ENCODE results near the gene RTN1.

RTN1 gene, protein sequence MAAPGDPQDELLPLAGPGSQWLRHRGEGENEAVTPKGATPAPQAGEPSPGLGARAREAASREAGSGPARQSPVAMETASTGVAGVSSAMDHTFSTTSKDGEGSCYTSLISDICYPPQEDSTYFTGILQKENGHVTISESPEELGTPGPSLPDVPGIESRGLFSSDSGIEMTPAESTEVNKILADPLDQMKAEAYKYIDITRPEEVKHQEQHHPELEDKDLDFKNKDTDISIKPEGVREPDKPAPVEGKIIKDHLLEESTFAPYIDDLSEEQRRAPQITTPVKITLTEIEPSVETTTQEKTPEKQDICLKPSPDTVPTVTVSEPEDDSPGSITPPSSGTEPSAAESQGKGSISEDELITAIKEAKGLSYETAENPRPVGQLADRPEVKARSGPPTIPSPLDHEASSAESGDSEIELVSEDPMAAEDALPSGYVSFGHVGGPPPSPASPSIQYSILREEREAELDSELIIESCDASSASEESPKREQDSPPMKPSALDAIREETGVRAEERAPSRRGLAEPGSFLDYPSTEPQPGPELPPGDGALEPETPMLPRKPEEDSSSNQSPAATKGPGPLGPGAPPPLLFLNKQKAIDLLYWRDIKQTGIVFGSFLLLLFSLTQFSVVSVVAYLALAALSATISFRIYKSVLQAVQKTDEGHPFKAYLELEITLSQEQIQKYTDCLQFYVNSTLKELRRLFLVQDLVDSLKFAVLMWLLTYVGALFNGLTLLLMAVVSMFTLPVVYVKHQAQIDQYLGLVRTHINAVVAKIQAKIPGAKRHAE

DNA sequence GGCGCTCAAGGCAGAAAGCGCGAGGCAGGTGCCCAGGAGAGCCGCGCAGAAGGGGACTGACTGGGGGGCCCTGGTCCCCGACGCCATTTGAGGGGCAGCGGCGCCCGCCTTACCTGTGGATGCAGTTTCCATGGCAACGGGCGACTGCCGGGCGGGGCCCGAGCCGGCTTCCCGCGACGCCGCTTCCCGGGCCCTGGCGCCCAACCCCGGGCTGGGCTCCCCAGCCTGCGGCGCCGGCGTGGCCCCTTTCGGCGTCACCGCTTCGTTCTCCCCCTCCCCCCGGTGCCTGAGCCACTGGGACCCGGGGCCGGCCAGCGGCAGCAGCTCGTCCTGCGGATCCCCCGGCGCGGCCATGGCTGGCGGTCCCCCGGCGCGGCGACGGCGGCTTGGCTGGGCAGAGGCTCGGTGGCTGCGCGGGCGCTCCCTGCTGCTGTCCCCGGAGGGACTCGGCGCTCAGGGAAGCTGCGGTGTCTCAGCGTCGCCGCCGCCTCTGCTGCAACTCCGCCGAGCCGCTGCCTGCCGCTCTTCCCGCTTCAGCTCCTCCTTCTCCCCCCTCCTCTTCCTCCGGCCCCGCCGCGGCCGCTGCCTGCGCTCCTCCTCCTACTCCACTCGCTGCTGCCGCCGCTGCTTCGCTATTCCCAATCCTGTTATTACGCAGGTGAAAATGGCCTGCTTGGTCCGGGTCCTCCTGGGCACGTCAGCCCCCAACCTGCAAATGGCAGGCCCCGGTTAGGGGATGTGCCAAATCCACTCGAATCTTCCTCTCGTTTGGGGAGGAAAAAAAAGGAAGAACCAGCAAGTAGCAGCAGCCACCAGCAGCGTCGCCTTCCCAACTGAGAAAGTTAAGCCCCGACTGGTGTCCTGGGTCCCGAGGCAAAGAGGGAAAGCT, at the start of gene RTN1:
Gene RTN1, minus strand, starts transcription at position 500 of the 889 bp plus-strand sequence. Its CDS starts 146 bp downstream, at position 354.
- DNase-seq: no peak

DNA sequence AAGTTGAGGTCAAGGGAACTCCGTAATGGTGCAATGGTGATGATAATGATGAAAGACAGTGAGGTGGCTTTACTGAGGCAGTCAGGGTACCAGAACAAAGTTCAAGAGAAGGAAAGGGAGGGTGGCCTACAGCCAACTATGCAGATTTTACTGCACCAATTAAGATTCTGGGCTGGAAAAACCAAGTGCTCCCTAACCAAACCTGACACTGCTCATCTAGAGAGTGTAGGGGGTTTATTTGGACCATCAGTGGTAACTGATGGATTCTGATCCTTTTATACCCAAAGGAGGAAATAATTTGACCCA, 49.8 kb upstream of the RTN1 start:
- DNase-seq: no peak

DNA sequence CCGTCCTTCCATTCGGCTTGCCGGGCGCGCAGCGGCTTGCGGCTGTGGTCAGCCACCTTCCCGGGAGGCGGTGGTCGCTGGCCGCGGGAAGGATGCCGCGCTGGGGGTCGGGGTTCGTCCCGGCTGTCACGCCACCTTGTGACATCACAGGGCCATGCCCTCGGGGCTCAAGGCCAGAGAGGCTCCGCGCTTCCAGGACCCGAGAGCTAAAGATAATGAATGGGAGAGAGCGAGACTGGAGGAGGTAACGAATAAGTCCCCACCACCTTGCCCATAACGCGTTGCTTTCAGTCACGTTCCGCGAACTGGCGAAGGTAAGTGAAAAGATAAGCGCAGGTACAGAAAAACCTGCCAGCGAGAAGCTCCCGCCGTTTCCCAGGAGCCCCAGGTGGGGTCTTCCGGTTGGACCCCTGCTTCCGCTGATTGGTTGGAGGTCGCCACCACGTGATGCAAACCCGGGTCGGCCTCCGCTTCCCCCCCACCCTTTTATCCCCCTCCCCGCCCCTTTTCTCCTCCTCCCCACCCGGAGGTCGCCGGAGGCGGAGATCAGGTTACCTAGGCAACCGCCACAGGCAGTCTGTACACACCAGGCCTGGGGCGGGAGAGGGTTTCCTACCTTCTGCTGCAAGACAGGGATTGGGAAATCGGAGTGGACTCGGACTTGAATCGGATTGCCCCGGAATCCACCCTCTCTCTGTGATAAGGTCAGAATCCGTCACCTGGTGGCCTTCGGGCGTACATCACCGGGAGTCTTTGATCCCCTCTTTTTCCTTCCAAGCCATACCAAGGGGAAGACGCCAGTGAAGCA, 49.2 kb upstream of the RTN1 start, which contains the start of gene LRRC9:
Gene LRRC9, plus strand, starts transcription at position 575 of the 808 bp plus-strand sequence.
- DNase-seq: no peak

DNA sequence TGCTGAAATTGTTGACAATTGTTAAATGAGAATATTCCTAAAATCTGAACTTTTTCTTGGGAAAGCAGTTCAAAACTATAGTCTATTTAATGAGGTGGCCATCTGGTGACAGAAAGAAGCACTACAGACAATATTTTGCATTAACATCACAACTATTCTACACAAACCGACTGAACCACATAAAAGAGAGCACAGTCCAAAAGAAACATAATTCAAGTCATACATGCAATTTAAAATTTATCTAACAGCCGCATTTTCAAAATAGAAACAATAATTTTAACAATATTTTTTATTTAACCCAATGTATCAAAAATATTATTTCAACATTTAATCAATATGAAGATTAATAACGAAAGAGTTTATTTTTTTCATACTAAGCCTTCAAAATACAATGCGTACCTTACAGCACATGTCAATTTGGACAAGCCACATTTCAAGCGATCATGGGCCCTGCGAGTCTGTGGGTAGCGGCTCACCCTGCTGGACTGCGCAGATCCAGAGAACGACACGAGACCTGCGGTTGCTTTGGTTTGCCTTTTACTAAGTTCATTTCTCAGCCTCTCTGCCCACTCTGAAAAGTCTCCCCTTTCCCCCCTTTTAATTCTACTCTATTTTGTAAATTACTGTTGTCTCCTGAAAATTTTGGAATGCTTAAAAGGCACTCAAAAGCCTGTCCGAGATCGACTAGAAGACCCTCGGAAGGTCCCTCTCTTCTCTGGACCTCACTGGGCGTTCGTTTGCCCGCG, 48.4 kb upstream of the RTN1 start:
- no peak for DNase-seq

DNA sequence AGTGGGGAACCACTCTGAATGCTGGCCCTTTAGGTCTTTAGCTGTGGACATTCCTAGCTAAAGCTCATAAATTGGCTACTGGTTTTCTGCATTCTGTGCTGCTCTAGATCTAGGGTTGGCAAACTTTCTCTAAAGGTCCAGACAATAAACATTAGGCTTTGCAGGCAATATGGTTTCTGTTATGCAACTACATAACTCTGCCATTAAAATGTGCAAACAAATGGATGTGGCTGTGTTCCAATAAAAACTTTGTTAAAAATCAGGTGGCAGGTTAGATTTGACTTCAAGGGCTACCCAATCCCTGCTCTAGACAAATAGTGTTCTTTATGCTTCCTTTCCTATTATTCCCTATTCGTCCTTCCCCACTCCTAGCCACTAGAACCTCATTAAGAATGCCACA, 42.6 kb upstream of the RTN1 start:
- no peak for DNase-seq

DNA sequence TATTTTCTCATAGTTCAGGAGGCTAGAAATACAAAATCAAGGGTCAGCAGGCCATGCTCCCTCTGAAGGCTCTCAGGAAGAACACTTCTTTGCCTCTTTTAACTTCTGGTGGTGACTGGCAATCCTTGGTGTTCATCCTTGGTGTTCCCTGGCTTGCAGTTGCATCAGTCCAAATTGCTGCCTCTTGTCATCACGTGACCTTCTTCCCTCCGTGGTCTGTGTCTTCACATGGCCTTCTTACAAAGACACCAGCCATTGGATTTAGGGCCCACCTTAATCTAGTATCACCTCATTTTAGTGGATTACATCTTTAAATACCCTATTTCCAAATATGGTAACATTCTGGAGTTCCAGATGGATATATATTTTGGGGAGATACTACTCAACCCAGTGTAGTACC, 41.9 kb upstream of the RTN1 start:
- no peak for DNase-seq

DNA sequence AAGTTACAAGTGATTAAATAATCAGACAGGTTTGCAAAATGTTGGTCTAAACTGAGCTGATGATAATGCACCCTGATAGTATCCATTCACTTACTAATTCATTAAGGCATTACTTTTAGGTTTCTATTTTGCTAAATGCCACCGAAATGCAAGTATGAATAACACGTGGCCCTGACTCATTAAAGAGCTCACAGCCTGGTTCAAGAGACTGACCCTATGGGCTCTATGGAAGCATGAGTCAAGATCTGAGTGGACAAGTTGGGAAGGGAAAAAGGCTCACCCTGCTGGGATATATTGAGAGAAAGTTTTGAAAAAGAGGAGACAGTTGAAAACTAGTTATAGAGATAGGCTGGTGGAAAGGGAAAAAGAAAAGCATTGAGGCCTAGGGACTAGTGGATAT, 34.6 kb upstream of the RTN1 start:
- no peak for DNase-seq

DNA sequence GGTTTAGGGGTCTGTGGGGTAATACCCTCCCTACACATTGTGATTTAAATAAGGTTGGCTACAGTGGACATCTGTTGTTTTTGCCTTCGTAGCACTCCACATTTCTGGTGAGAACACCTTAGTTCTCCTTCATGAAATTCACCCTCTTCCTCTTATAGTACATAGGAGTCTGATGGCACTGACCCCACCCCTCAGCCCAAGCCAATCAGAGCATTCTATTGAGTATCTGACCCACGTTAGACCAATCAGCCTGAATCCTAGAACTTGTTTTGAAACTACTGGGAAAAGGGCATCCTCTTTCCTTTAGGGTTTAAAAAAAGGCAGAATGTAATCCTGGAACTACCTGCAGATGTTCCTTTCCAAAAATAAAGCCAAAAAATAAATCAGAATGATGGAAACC, 33.6 kb upstream of the RTN1 start:
- DNase-seq: no peak

DNA sequence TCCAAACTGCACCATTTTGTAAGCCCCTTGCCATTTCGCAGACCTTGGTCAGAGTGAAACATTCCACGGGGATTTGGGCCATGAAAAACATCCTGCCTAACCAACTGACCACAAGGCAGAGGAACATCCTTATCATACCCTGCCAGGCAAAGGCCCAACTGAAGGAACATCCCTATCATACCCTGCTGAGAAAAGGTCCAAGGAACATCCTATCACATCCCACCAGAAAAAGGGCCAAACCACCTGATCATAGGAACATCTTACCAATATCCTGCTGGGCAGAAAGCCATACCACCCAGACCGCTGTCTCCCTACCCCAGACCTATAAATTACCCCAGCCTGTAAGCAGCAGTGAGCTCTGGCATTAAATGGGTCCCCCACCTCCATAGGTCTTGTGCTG, 30.0 kb upstream of the RTN1 start:
- no peak for DNase-seq

DNA sequence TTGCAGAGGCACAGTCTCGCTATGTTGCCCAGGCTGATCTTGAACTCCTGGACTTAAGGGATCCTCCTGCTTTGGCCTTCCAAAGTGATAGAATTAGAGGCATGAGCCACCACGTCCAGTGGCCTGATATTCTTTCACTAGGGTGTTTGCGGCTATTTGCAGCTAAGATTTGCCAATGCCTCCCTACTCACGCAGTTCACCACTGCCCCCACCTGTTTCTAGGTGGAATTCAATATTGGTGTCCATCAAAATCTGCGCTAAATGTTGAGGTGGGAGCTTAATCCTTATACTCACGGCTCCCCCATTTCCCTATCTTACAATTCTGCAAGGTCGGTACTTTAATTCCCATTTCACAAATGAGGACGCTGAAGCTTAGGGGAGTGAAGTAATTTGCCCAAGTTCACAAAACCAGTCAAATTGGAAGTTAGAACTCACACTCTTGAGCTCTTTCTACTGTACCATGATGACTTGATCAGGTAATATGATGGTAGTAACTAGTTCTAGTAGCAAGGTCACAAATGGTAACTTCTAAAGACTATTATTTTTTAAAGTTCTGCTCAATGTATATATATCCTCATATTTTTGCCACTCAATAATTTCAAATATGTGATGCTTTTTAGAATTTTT, 27.3 kb upstream of the RTN1 start:
- DNase-seq: no peak

DNA sequence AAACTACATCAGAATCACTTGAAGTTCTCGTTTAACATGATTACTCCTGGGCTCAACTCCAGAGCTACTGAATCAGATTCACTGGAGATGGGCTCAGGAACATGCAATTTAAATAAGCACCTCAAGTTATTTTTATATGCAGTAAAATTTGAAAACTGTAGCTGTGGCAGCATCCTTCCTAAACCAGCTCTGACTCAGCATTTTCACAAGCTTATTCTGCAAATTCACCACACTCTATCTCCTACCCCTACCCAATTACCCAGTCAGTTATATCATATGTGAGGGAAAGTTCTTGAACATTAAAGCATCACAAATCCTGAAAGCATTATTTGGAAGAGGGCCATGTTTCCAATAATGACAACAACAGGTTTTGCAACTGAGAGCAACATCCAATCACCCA, 25.1 kb upstream of the RTN1 start:
- no peak for DNase-seq

DNA sequence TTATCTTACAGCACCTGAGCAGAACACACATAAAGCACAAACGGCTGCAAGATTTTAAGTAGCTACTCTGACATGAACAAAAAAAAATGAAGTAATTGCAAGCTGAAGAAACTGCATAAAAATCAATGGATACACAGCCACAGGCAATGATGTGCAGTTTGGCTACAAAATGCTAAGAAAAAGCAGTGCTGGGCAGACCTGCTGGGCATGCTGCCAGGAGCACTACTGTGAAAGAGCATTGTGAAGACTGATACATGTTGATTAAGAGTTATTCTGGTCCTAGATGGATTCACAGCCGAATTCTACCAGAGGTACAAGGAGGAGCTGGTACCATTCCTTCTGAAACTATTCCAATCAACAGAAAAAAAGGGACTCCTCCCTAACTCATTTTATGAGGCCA, 20.1 kb upstream of the RTN1 start:
- DNase-seq: no peak

DNA sequence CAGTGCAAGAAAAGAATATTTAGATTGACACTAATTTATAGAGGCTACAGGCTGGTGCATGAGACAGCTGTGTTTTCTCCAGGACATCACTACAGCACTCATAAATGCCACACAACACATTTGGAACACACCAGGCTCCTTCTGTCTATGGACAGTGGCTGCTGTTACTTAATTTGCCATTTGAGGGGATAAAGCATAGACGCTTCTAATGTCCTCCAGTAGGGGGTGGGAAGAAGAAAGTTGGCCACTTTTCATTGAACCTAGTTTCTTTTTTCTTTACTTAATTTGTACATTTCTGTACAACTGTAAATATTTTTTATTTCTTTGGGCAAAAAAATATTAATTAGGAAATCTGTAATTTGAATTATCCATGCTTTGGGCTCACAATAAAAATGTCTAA, 12.4 kb upstream of the RTN1 start:
- no peak for DNase-seq

DNA sequence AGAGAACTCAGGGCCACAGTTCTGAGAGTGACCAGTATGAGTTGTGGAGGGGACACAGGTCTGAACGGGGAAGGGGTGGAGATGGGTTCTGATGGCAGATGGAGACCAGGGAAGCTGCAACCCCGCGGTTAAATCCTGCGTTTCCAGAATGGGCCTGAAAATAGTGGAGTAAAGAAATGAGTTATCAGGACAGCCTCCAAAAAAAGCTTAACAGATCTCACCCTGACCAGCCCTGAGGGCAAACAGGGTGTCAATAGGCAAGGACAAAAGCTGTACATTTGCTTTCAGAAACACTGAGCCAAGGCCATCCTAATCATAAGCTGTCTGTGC, 555 bp upstream of the RTN1 start:
- no peak for DNase-seq

DNA sequence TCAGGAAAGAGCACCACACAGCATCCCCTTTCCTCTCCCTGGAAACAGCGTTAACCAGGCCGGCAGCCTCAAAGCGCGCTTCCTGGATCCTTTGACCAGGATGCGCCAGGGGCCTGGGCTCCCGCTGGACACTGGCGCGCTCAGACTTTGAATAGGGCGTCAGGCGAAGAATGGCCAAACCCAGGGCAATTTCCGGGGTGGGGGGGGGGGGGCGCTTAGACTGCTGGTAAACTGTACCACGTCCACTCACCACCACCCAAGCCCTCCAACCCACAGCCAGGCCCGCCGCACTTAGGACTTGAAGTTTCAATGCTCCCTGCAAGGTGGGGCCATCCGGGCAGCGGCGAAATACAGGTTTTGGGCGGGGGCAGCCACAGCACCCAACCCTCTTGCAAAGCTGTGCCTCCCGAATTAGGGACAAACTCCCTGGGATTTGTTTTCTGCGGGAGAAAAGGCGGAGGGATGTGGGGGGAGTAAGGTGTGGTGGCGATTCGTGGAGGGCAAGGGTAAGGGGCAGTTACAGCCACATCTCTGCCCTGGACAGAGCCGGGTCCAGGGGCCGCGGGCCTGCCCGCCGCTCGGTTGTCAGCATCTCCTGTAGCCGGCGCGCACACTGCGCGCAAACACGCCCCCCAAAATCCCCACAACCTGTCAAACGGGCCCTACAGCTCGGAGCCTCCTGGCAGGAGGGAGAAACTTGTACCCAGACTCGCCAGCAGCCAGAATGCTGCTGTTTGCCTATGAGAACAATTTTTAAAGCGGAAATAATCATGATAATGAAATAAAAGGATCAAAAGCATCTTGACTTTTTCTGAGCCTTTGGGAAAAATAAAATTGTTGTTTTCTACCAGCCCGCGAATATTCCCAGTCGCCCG, 958 bp downstream of the RTN1 start:
- DNase-seq: no peak

DNA sequence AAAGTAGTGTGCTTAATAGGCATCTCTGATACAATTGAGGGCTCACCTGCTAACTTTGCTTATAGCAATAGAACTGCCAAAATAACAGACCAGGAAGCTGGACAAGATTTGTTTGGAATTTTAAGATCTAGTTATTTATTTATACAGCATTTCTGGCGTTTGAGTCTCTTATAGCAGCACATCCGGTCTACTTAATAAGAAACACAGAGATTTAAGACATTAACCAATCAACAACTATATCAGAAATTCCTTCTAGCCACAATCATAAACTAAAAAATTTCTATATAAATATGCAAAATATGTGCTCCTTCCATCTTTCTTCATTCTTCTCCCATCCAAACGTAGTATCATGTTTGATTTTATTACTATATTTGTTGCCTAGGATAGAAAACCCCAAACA, 2.6 kb downstream of the RTN1 start:
- DNase-seq: no peak

DNA sequence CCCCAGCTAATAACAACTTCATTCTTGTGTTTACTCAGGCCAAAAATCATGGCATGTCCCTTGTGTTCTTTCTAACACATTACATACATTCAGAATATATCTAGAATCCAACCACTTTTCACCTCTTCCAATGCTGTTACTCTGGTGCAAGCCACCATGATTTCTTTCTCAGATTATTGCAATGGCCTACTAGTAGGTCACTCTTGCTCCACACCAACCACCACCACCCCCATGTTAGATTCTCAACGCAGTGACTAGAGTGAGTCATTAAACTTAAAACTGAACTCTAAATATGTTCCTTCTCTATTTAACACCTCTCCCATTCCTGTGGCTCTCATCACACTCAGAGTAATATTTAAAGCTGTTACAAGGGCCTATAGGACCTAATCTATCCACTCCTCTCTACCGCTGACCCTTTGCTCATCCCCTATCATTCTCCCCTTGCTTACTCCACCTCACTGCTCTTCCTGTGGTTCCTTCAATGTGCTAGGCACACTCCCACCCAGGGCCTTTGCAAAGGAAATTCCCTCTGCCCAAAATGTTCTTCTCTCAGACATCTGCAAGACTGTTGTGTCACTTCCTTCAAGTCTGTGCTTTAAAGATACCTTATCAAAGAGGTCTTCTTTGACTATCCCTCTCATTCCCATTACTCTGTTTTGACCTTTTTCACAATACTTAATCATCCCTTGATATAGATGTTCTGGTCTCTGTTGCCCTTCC, 6.6 kb downstream of the RTN1 start:
- DNase-seq: no peak

DNA sequence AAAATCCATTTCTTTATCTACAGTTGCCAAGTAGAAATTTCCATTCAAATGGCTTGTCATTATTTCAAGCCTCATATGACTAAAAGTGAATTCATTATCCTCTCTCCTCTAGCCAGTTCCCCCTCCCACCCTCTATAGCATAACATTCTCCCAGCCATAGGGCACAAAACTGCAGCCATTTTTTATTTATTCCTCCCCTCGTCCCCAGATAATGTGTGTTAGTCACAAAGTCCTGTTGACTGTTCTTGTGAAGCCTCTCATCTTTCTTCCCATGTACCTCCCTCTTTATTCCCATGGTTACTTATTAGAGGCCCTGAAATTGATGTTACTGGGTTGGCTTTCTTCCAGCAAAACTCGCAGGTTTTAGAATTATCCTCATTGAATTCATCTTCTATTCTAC, 13.2 kb downstream of the RTN1 start:
- no peak for DNase-seq

DNA sequence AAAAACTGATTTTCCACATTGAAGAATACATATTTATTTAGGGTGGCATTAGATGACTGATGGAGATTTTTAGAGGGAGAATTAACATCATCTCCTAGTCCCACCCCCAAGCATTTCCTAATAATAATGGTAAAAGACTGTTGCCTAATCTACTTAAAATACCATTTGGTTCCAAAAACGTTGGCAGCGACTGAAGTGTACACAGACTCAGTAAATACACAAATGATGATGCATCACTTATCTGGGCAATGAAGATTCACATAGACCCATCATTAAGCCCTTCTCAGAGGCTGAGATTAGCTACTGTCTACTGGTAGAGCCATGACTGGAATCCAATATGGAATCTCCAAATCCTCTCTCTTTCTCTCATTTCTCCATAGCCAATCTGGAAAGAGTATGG, 18.2 kb downstream of the RTN1 start:
- DNase-seq: no peak

DNA sequence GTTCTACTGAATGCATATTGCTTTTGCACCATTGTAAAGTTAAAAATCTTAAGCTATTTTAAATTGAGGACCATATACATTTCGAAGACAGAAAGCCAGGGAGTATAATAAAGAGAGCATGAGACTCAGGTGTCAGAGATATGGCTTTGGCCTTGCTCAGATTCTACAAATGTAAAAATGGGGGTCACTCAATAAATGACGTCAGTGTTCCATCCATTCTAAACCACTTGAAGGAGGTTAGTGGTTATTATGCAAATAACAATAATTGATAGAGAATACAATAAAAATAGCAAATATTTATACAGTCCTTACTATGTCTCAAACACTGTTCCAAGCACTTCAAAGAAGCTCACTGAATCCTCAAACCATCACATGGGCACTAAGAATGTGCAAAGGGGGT, 20.1 kb downstream of the RTN1 start:
- no peak for DNase-seq
